NCI-H1436 (cell line): ENCODE results near the gene CCT7.

Experiments
- DNase-seq: peaks from one replicate; lab custom pipeline; 2025; lab: John Stamatoyannopoulos, UW

CCT7 gene

DNA sequence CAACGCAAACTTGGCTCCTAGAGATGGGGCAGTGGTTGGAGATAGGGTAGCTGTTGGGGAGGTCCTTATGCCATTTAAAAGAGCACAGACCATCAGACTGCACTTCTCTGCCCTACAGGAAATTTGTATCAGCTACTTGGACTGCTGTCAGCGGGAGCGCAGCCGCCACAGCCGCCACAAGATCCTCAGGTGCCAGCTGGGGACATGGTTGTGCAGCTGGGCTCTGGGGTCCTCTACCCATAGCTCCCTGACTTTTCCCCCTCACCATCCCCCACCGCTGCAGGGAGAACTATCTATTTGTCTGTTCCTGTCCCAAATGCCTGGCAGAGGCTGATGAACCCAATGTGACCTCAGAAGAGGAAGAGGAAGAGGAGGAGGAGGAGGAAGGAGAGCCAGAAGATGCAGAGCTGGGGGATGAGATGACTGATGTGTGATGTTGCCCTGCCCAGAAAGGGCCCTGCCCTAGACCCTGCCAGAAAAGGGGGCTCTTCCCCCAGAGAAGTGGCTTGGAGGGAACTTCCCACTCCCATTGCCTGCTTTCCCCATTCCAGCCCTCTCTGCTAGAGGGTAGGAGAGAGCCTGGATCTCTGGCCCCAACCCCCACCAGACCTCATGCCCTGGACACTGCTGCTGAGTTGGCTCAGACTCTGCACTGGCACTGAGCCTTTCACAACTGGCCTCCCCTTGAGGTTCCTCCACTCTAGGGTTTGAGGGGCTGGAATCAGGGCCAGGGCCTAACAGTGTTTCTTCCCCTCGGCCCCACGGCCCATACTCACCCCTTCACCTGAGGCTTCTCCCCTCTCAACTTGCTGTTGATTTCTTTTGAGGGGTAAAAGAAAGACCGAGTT lies 8.4 kb upstream of the CCT7 start:
- no peak for DNase-seq

DNA sequence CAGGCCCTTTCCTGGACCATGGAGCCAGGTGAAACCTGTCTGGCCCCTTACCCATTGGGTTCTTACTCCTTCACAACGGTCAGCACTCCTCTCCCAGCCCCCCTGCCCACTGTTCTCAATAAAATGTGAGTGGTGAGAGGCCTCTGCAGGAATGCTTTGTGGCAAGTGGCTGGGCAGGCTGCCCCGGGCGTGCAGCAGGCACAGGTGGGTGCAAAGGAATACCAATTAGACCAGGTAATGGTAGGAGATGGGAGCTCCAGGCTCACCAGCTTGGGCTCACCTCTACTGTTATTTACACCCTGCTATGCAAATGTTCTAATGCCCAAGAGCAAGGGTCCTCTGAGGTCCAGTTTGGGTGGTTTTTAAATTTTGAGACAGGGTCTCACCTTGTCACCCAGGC lies 7.0 kb upstream of the CCT7 start:
- no peak for DNase-seq

DNA sequence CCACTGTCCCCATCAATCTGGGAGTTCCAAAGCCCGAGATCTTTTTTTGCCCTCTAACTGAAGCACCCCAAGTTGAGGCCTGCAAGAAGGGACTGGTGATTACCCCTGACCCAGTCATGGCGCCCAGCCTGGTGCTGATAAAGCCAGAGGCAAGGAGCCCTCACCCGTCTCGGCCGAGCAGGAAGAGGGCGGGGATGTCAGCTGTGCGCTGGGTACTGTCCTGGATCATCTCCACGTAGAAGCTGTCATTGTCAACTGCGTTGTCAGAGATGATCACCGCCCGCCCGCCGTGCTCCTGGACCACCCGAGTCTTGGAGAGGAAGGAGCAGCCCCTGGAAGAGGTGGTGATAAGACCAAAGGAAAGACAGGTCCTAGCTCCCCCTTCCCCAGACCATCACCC lies 5.5 kb upstream of the CCT7 start:
- DNase-seq = no peak

- no peak for DNase-seq
These were observed 1.5 kb upstream of the CCT7 start for GRCh38 chr2:73232403-73233153.

DNA sequence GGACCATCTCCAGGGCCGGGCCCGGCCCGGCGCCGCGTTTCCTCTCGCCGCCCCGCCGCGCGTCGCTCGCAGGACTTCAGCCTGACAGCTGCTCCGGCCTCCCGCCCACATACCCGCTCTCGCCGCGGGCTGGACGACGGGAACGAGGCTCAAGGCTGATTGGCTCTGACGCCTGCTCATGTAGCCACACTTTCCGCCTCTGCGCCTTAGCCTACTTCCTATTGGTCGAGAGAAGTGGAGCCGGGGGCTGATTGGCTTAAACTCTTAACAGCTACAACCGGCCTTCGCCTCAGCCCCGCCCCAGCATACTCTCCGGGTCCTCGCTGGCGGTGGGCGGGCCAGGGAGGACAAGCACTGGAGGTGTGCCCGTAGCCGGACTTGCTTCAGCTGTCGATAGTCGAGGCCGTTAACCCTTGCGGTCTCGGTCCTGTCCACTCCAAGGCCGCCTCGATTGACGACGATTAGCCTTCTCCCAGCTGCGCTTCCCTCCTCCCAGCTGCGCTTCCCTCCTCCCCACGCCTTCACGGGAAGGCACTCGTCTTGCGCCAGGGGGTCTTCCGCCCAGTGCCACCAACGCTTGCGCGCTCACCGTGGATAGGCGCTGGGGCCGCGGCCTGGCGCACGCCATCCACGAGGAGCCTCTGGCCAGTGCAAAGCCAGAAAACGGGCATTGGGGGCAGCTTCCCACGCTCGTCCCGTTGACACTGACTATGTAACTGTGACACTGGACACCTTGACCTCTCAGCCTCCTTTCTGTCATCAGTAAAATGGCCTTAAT lies 765 bp upstream of the CCT7 start, which contains the start of gene PRADC1:
TSS of gene PRADC1 (minus strand) at position 86 of the 778 bp plus-strand sequence. CDS start at position 7, 79 bp downstream.
- peak; percentile 97 for DNase-seq

DNA sequence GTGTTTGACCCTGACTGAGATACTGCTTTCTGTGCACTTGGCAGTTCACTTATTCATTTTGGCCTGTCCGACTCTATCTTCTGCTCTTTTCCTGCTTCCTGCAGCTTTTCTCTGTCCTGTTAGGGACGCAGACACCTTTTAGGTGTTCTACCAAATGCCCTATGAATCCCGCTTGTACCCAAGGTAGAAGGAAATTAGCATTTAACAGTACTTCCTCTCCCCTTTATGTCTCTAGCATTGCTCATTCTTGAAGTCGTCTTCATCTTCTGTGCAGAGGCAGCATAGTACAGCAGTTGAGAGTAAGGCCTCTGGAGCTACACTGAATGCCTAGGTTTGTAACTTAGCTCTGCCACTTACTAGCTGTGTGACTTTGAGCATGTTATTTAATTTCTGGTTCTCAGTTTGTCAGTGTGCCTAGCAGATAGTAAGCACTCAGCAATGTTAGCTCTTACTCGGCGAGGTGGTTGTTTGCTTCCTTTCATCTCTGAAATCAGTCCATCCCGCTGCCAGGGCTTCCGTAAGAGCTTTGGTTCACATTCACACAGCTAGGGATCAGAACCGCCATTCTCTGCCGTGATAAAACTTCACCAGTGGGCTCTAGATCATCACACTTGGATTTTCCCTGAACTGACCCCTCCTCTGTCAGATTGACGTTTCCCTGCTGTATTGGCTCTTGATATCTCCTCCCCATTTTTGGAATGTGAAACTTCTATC lies 1.4 kb downstream of the CCT7 start:
- no peak for DNase-seq

GRCh38 chr2:73237168-73237567 lies 3.1 kb downstream of the CCT7 start:
- DNase-seq = no peak

DNA sequence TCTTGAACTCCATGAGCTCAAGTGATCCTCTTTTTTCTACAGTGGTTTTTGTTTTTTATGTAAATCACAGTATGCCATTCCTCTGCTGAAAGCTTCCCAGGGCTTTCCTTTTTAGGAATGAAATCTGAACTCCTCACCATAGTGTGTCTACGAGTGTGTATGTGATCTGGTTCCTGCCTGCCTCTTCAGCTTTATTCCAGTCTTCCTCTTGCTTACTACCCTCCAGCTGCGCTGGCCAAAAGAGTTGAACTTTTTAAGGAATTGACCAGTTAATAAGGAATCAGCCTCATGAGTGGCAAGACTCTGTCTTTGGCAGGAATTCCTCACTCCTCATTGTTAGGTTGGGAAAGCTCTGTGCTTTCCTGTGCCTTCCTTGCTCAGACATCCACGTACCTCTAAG lies 4.0 kb downstream of the CCT7 start:
- no peak for DNase-seq

GRCh38 chr2:73238976-73239375 lies 4.9 kb downstream of the CCT7 start:
- DNase-seq = no peak

DNA sequence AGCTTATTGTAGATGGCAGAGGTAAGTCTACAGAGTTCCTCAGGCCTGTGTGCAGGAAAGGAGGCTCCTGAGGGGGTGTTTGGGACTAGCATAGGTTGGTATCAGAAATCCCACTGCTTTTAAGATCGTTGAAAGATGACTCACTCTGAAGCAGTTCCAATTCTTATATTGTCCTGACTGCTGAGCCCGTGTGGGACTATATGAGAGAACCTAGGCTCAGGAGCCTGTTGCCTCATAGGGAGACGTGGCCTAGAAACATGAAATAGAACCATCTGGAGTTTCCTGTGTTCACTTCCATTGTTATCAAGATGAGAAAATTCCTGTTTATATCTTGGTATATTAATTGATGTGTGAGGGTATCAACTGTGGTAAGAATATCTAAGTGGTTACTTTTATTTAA lies 5.7 kb downstream of the CCT7 start:
- DNase-seq = no peak

DNA sequence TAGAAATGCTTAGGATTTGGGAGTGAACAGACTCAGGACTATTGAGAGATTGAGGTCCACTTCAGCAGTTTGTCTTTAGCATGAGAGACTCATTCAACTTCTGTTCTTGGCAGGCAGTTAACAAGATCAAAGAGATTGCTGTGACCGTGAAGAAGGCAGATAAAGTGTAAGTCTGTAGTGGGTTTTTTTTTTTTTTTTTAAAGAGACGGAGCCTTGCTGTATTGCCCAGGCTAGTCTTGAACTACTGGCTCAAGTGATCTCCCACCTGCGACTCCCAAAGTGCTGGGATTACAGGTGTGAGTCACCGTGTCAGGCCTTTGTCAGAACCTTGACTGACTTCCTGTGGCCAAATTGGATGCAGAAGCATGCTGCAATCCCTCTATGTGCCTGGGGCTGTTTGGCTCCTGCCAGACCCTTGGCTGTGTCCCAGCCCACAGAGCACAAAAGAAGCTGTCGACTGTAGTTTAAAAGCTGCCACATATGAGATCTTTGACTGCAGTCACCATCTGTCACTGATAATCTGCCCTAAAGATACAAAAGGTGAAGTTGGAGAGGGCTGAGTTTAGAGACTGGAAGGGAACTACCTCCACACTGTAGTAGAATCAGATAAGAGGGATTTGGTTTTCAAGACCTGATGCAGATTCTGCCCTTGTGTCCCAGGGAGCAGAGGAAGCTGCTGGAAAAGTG lies 9.9 kb downstream of the CCT7 start:
- no peak for DNase-seq

DNA sequence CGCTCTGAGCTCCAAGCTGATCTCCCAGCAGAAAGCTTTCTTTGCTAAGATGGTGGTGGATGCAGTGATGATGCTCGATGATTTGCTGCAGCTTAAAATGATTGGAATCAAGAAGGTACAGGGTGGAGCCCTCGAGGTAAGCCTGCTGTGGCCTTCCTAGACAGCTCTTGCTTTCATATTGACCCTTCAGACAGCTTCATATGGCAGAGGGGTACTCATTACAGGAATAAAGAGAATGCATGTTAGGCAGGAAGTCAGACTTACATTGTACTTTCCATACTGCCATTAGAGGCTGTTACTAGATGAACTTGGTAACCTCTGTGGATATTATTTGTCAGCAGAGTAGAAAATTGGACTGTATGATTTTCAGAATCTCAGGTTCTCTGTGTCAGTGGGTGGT lies 10.5 kb downstream of the CCT7 start:
- no peak for DNase-seq

DNA sequence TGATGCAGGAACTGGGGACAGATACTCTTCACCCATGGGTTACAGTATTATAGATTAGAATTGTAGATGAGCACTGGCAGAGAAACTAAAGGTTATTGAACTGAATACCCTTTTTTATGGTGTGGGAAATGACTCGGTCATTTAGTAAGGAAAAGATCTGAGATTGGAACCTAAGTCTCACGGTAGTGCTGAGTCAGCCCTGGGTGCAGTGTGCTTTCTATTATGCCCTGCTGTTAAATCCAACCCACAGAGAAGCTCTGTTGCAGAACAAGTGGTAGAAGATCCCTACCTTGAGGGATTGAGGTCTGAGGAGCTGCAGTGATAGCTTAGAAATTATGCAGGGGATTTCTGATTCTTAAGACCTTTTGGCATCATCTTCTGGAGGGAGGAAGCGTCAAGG lies 12.7 kb downstream of the CCT7 start:
- no peak for DNase-seq

- no peak for DNase-seq
These were observed 15.5 kb downstream of the CCT7 start for GRCh38 chr2:73249636-73250035.

DNA sequence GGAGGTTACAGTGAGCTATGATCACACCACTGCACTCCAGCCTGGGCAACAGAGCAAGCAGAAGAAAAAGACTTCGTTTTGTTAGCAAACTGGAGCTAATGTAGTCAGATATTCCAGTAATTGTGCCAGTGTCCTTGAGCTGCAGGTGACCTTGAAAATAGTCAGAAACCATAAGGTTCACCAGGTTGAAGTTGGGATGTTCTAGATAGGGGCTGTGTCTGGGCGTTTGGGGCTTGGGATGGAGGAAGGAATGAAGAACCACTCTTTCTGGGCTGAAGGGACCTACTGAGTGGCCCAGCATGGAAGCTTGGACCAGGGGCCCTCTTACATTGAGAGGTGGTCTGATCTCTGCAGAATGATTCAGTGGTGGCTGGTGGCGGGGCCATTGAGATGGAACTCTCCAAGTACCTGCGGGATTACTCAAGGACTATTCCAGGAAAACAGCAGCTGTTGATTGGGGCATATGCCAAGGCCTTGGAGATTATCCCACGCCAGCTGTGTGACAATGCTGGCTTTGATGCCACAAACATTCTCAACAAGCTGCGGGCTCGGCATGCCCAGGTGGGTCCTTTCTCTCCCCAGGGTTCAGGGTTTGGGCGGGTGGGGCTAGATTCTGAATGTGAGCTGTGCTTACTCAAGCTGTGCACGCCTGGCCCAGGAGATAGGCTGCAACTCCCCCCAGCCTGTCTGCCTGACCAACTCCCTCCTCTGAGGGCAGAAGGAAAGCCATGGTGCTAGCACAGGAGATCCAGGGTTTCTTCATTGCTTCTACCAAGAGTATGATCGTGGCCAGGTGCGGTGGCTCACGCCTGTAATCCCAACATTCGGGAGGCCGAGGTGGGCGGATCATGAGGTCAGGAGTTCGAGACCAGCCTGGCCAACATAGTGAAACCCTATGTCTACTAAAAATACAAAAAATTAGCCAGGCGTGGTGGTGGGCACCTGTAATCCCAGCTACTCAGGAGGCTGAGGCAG lies 17.1 kb downstream of the CCT7 start:
- DNase-seq = no peak

DNA sequence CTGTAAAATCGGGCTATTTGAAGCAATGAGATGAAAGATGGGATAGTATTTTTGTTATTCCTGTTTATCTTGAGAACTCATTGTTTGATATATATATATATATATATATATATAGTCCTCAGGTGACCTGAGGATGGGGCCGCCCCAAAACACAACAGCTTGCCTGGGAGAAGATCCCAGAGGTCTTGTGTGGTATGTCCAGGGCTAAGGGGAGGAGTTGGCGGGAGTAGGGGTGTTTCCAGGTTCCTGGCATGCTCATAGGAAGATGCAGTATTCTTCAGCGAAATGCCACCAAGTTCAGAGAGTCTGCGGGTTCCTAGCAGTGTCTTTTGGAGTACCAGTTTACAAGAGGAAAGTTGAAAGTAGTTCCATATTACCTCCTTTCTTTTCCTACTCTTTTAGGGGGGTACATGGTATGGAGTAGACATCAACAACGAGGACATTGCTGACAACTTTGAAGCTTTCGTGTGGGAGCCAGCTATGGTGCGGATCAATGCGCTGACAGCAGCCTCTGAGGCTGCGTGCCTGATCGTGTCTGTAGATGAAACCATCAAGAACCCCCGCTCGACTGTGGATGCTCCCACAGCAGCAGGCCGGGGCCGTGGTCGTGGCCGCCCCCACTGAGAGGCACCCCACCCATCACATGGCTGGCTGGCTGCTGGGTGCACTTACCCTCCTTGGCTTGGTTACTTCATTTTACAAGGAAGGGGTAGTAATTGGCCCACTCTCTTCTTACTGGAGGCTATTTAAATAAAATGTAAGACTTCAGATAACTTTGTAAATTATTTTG lies 18.3 kb downstream of the CCT7 start:
- no peak for DNase-seq

DNA sequence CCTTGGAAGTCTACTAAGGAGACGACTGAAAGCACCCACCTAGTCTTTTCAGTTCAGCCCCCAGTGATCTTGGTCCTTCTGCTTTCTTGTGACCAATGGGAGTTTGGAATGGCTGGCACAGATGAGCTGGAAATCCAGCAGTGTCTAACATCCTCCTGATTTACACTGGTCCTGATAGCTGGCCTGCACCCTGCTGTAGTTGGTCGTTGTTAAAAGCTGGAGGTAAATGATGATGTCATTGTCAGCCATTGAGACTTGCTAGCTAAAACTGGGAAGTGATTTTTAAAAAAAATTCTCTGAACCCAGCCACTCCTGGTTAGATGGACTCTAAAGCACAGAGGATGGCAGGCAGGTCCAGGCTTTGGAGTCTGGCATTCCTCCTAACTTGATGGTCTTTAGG lies 19.3 kb downstream of the CCT7 start:
- no peak for DNase-seq

DNA sequence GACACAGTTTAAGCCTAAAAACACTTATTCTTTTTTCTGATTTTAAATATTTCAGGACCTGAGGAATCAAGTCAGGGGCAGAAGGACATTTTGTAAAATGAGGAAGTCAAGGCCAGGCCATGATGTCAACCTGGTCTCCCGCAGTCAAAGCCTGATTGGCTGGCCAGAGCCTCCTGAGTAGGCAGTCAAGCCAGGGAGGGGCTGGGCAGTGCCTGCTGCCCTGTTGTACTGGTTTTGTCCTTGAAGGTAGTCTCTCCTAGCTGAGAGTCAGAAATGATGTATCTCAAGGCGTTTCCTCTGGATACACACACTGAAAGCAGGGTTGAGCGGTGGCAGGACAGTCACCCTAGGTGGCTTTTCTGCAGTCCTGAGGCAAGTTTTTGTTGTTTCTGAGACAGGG lies 19.8 kb downstream of the CCT7 start:
- no peak for DNase-seq

DNA sequence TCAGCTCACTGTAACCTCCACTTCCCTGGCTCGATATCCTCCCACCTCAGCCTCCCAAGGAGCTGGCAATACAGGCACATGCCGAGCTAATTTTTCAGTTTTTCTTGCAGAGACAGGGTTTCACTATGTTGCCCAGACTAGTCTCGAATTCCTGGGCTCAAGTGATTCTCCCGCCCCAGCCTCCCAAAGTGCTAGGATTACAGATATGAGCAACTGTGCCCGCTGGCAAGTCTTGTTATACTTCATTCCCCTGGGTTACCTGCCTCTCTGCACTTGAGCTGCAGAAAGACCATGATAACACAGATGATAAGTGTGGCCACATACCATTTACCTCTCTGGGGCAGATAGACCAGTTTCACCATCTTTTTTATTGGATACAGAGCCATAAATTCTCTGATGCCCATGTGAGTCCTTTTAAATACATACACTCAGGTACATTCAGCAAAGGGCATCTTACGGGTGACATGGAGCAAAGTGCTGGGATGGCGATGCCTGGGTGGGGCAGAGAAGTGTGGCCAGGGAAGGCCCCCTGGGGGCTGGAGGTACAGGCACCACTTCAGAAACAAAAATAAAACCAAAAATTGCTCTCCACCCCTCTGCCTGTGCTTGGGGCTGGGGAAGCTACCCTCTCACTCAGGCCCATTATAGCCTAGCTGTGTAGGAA lies 20.4 kb downstream of the CCT7 start:
- no peak for DNase-seq
